Keratinocyte (primary cell): ENCODE data around the gene VSIG8. TPM values are rescaled to one million over a fixed set of nuclear protein-coding genes. Genes with fewer than 3 reads are reported as not detected.

Source experiments
- DNase-seq: peaks from one replicate; pipeline ENCODE4 v3.0.0-alpha.2; 2011; ENCODE audit warnings: low read depth, missing footprints, low spot score
- FAIRE-seq: peaks from 2 replicates; lab custom pipeline; 2011; peaks lifted over from hg19 to GRCh38; lab: Jason Lieb, UNC
- H2AFZ ChIP-seq: 2 replicates; pipeline ENCODE4 v1.6.0; 2012; ENCODE audit warnings: low read length, control low read depth, inconsistent platforms; ENCODE audit not compliant: control insufficient read depth
- H3K27ac ChIP-seq: 2 replicates; pipeline ENCODE4 v1.5.1; 2011; ENCODE audit warnings: low read length; ENCODE audit not compliant: control insufficient read depth, insufficient read depth
- H3K27me3 ChIP-seq: 3 replicates; pipeline ENCODE4 v1.6.0; 2011; ENCODE audit warnings: low read length; ENCODE audit not compliant: control insufficient read depth, insufficient read depth; ENCODE audit errors: extremely low read depth
- H3K36me3 ChIP-seq, 2 experiments: 2 replicates in 1 of 2; 3 replicates in 1 of 2; pipeline ENCODE4 v1.5.1; 2011; ENCODE audit warnings: low read length in 2 of 2, mild to moderate bottlenecking in 1 of 2; ENCODE audit not compliant: control insufficient read depth in 2 of 2, insufficient read depth in 2 of 2; ENCODE audit errors: extremely low read depth in 1 of 2
- H3K4me1 ChIP-seq: 3 replicates; pipeline ENCODE4 v1.5.1; 2011; ENCODE audit warnings: low read length; ENCODE audit not compliant: control insufficient read depth, insufficient read depth; ENCODE audit errors: extremely low read depth
- H3K4me2 ChIP-seq: 3 replicates; pipeline ENCODE4 v1.6.0; 2011; ENCODE audit warnings: low read depth, low read length; ENCODE audit not compliant: control insufficient read depth, insufficient read depth; ENCODE audit errors: extremely low read depth
- H3K4me3 ChIP-seq, 3 experiments: fragments of 200-600 bp in 1 of 3; sonication (generic) in 1 of 3; 2 replicates in 2 of 3; 3 replicates in 1 of 3; pipeline ENCODE4 v1.5.1; 2011 to 2016; ENCODE audit warnings: low read length in 3 of 3, mild to moderate bottlenecking in 3 of 3, control low read depth in 2 of 3, inconsistent platforms in 1 of 3, low read depth in 1 of 3, mixed read lengths in 1 of 3, mixed run types in 1 of 3, moderate library complexity in 1 of 3; ENCODE audit not compliant: control insufficient read depth in 2 of 3, insufficient read depth in 2 of 3; ENCODE audit errors: extremely low read depth in 1 of 3
- H3K79me2 ChIP-seq: 2 replicates; pipeline ENCODE4 v1.6.0; 2012; ENCODE audit warnings: low read length; ENCODE audit not compliant: control insufficient read depth, insufficient read depth
- H3K9ac ChIP-seq: 3 replicates; pipeline ENCODE4 v1.6.0; 2011; ENCODE audit warnings: low read length; ENCODE audit not compliant: control insufficient read depth, insufficient read depth; ENCODE audit errors: extremely low read depth
- H3K9me1 ChIP-seq: 3 replicates; pipeline ENCODE4 v1.6.0; 2011; ENCODE audit warnings: low read length; ENCODE audit not compliant: control insufficient read depth, insufficient read depth; ENCODE audit errors: extremely low read depth
- H3K9me3 ChIP-seq: 2 replicates; pipeline ENCODE4 v1.5.1; 2012; ENCODE audit warnings: low read depth, low read length; ENCODE audit not compliant: control insufficient read depth
- H4K20me1 ChIP-seq: 3 replicates; pipeline ENCODE4 v1.6.0; 2011; ENCODE audit warnings: low read length; ENCODE audit not compliant: control insufficient read depth, insufficient read depth; ENCODE audit errors: extremely low read depth
- CTCF ChIP-seq, 3 experiments: IDR thresholded peaks in 1 of 3; conservative IDR thresholded peaks in 1 of 3; optimal IDR thresholded peaks in 1 of 3; 2 replicates in 2 of 3; 3 replicates in 1 of 3; pipeline versions ENCODE3 to v1.5.1; 2011; ENCODE audit warnings: low read length in 3 of 3, mild to moderate bottlenecking in 3 of 3, moderate library complexity in 2 of 3, control low read depth in 1 of 3, inconsistent platforms in 1 of 3; ENCODE audit not compliant: insufficient read depth in 2 of 3; ENCODE audit errors: extremely low read depth in 1 of 3
- EZH2 ChIP-seq: IDR thresholded peaks from one replicate; pipeline ENCODE4 v1.6.1; 2012; ENCODE audit warnings: inconsistent platforms, mild to moderate bottlenecking, low read length, moderate library complexity
- dilution Hi-C: fragments of 300-500 bp; cut with MboI; formaldehyde crosslinking; loops from one replicate; pipeline ENCODE4 v1.7.0; 2020; ENCODE audit warnings: low sequenced_read_pairs; ENCODE audit not compliant: extremely low pct_ligation_motif_present
- polyA plus RNA-seq, 5 experiments: library from polyadenylated mRNA; depleted of rRNA in 3 of 5; stranded (reverse) in 3 of 5; stranded (forward) in 1 of 5; unstranded in 1 of 5; fragments of >200 nt; gene quantifications; 1 replicate in 1 of 5; 2 replicates in 3 of 5; 3 replicates in 1 of 5; pipeline versions ENCODE4 v1.2.1 to v1.2.3, GENCODE V29; 2011 to 2012; ENCODE audit warnings: missing spikeins in 2 of 5, low read depth in 1 of 5, low replicate concordance in 1 of 5

VSIG8 gene
- polyA plus RNA-seq, 1 donor (not counting 4 experiments of a cell fraction or from before 2014, with no cell fraction given): 0.56 TPM

GRCh38 chr1:159895836-159896545 lies 33.5 kb upstream of the VSIG8 start:
- DNase-seq: no peak
- Histone ChIP-seq H3K4me2 (no peak overlapping the region), H3K27ac (no peak overlapping the region), H3K9ac (no peak overlapping the region), H3K79me2 (no peaks in the 10 kb centered on the region), H3K36me3 (no peaks in the 10 kb centered on the region), H4K20me1 (no peaks in the 10 kb centered on the region), H3K4me3 (no peak overlapping the region), H2AFZ (no peak overlapping the region), H3K27me3 (no peaks in the 10 kb centered on the region), H3K9me1 (no peaks in the 10 kb centered on the region), H3K9me3 (no peaks in the 10 kb centered on the region), H3K4me1 (peaks cover 15% of the 10 kb centered on the region)
- FAIRE-seq: no peak
- no peak for TF ChIP-seq EZH2
- no peak for TF ChIP-seq CTCF (optimal IDR thresholded peaks at IDR 0.05 in 1 of 3, IDR thresholded peaks at IDR 0.05 in 1 of 3, conservative IDR thresholded peaks at IDR 0.05 in 1 of 3; ENCODE audit: extremely low read depth in 1 of 3, insufficient read depth in 2 of 3, low read length in 3 of 3)
- dilution Hi-C loops: no loop called here

- H3K9ac ChIP-seq: no peak overlapping the region
- no peaks in the 10 kb centered on the region for H3K36me3 ChIP-seq
- H2AFZ ChIP-seq: no peak overlapping the region
- no peak overlapping the region for H3K27ac ChIP-seq
- H3K27me3 ChIP-seq: no peaks in the 10 kb centered on the region
- H3K9me1 ChIP-seq: no peaks in the 10 kb centered on the region
- dilution Hi-C loops: no loop called here
- no peaks in the 10 kb centered on the region for H3K9me3 ChIP-seq
- no peak overlapping the region for H3K4me3 ChIP-seq
- DNase-seq: no peak
- no peak for FAIRE-seq
- no peaks in the 10 kb centered on the region for H3K79me2 ChIP-seq
- H4K20me1 ChIP-seq: no peaks in the 10 kb centered on the region
- TF ChIP-seq EZH2 (no peak), CTCF (optimal IDR thresholded peaks at IDR 0.05 in 1 of 3, IDR thresholded peaks at IDR 0.05 in 1 of 3, conservative IDR thresholded peaks at IDR 0.05 in 1 of 3; ENCODE audit: extremely low read depth in 1 of 3, insufficient read depth in 2 of 3, low read length in 3 of 3) (no peak)
- peaks cover 11% of the 10 kb centered on the region for H3K4me1 ChIP-seq
- no peak overlapping the region for H3K4me2 ChIP-seq
These were observed 32.8 kb upstream of the VSIG8 start for GRCh38 chr1:159895286-159895685.
